ENCODE results near the gene HOXA6.

Gene HOXA6

DNA sequence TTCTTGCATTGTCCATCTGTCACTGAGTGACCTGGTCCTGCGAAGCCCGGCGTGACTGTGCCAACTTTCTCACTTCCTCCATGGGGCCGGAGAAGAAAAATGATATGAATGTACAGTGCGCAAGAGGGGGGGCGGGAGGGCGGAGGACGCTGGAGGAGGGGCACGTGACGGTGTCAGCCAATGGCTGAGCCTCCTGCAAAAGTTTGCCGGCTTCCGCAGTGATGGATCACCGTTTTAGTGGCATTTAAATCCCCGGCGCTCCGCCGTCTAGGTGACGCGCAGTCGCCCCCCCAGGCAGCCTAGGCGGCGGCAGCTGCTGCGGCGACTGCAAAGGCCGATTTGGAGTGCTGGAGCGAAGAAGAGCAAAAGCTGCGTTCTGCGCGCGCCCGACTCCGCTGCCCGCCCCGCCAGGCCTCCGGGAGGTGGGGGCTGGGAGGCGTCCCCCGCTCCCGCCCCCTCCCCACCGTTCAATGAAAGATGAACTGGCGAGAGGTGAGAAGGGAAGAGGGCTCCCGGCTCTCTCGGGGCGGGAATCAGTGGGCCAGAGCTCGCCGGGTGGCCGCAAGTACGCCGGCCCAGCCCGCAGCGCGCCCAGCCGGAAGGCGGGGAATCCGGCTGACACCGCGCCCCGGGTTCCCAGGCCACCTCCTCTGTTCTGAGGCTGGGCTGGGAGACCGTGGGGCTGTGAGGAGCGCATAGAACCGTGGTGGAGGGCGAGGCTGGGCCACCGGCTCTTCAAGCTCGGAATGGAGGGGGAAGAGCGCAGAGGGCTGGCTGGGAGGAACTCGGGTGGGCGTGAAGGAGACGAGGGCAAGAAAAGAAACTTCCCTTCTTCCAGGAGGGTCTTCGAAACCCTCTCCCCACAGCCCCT lies 51.4 kb downstream of the HOXA6 start, which contains the start of gene HOXA1:
TSS of gene HOXA1 (minus strand) at position 104 of the 871 bp plus-strand sequence. CDS start at position 16, 88 bp downstream.
- DNase-seq = peak; percentile 86

All from CD4-positive, alpha-beta T cell treated with Interleukin-15 for 1 hour (primary cell).